Measurements from ENCODE around the gene TFPT. TPM values are rescaled to one million over a fixed set of nuclear protein-coding genes. Genes with fewer than 3 reads are reported as not detected.

TFPT gene
- total RNA-seq, 1 donor from 2014 or later = 25.2 TPM

GRCh38 chr19:54138489-54139256 lies 23.2 kb upstream of the TFPT start:
- FAIRE-seq = no peak
- peak overlapping the region; percentile 92 for H3K4me3 Mint-ChIP-seq (ENCODE audit: unreplicated experiment)
- peak overlapping the region; percentile 72 for H3K4me3 ChIP-seq (ENCODE audit: insufficient read depth, low read depth, low read length)
- H3K36me3 ChIP-seq (ENCODE audit: insufficient read depth, low read length) = peaks cover 14% of the 10 kb centered on the region
- H3K9me3 Mint-ChIP-seq (ENCODE audit: unreplicated experiment) = no peaks in the 10 kb centered on the region
- no peak for DNase-seq (ENCODE audit: low read depth)
- no peak overlapping the region for H3K27ac ChIP-seq (ENCODE audit: low read depth, low read length)
- H3K4me1 ChIP-seq (ENCODE audit: insufficient read depth, low read length) = peaks cover 21% of the 10 kb centered on the region
- no peak for TF ChIP-seq EZH2 (IDR thresholded peaks at IDR 0.05; ENCODE audit: insufficient read depth, low read length)
- TF ChIP-seq, protein P1, sequence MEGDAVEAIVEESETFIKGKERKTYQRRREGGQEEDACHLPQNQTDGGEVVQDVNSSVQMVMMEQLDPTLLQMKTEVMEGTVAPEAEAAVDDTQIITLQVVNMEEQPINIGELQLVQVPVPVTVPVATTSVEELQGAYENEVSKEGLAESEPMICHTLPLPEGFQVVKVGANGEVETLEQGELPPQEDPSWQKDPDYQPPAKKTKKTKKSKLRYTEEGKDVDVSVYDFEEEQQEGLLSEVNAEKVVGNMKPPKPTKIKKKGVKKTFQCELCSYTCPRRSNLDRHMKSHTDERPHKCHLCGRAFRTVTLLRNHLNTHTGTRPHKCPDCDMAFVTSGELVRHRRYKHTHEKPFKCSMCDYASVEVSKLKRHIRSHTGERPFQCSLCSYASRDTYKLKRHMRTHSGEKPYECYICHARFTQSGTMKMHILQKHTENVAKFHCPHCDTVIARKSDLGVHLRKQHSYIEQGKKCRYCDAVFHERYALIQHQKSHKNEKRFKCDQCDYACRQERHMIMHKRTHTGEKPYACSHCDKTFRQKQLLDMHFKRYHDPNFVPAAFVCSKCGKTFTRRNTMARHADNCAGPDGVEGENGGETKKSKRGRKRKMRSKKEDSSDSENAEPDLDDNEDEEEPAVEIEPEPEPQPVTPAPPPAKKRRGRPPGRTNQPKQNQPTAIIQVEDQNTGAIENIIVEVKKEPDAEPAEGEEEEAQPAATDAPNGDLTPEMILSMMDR (IDR thresholded peaks at IDR 0.05; ENCODE audit: insufficient read depth, low read depth, low read length) = no peak
- peaks cover 52% of the 10 kb centered on the region for H4K20me1 ChIP-seq (ENCODE audit: insufficient read depth, low read length)
- H3K9me3 ChIP-seq (ENCODE audit: insufficient read depth, low read depth, low read length) = no peaks in the 10 kb centered on the region
- H3K79me2 ChIP-seq (ENCODE audit: insufficient read depth, low read length) = peaks cover 55% of the 10 kb centered on the region
- H2AFZ ChIP-seq (ENCODE audit: low read depth, low read length) = no peak overlapping the region
- H3K4me2 ChIP-seq (ENCODE audit: low read length) = peak overlapping the region; percentile 93
- peaks cover 23% of the 10 kb centered on the region for H3K4me1 Mint-ChIP-seq (ENCODE audit: low read depth, unreplicated experiment)
- peak overlapping the region; percentile 98 for H3K9ac ChIP-seq (ENCODE audit: low read length)
- peaks cover 15% of the 10 kb centered on the region for H3K36me3 Mint-ChIP-seq (ENCODE audit: low read depth, unreplicated experiment)
- peak overlapping the region; percentile 87 for H3K27ac Mint-ChIP-seq (ENCODE audit: unreplicated experiment)
- no peaks in the 10 kb centered on the region for H3K27me3 ChIP-seq (ENCODE audit: insufficient read depth, low read length)
- no peaks in the 10 kb centered on the region for H3K27me3 Mint-ChIP-seq (ENCODE audit: low read depth, unreplicated experiment)

- H3K9me3 Mint-ChIP-seq (ENCODE audit: unreplicated experiment) = no peaks in the 10 kb centered on the region
- peak within 1 kb of the TSS; percentile 92 for H3K27ac ChIP-seq (ENCODE audit: low read depth, low read length)
- peaks cover 15% of the 10 kb centered on the region for H3K36me3 Mint-ChIP-seq (ENCODE audit: low read depth, unreplicated experiment)
These were observed 22.4 kb upstream of the TFPT start, which contains the start of gene CNOT3 for GRCh38 chr19:54137699-54138488. CNOT3 (plus strand) TSS chr19:54137762; CDS start chr19:54142979, 5,217 bp downstream.

More at GRCh38 chr19:54137699-54138488, 22.4 kb upstream of the TFPT start, which contains the start of gene CNOT3:
- peaks cover 21% of the 10 kb centered on the region for H3K4me1 ChIP-seq (ENCODE audit: insufficient read depth, low read length)
- no peaks in the 10 kb centered on the region for H3K9me3 ChIP-seq (ENCODE audit: insufficient read depth, low read depth, low read length)
- H2AFZ ChIP-seq (ENCODE audit: low read depth, low read length) = peak within 1 kb of the TSS; percentile 67
- H3K36me3 ChIP-seq (ENCODE audit: insufficient read depth, low read length) = peaks cover 8% of the 10 kb centered on the region
- Mint-ChIP-seq H3K27me3 (ENCODE audit: low read depth, unreplicated experiment) (no peaks in the 10 kb centered on the region), H3K27ac (ENCODE audit: unreplicated experiment) (peak within 1 kb of the TSS; percentile 87), H3K4me1 (ENCODE audit: low read depth, unreplicated experiment) (peaks cover 23% of the 10 kb centered on the region), H3K4me3 (ENCODE audit: unreplicated experiment) (peak within 1 kb of the TSS; percentile 92)
- FAIRE-seq (no peak), DNase-seq (ENCODE audit: low read depth) (no peak)
- no peaks in the 10 kb centered on the region for H3K27me3 ChIP-seq (ENCODE audit: insufficient read depth, low read length)
- no peak for TF ChIP-seq EZH2 (IDR thresholded peaks at IDR 0.05; ENCODE audit: insufficient read depth, low read length)
- TF ChIP-seq, protein P1 (IDR thresholded peaks at IDR 0.05; ENCODE audit: insufficient read depth, low read depth, low read length) = no peak
- H3K79me2 ChIP-seq (ENCODE audit: insufficient read depth, low read length) = peaks cover 54% of the 10 kb centered on the region
- peak within 1 kb of the TSS; percentile 95 for H3K4me2 ChIP-seq (ENCODE audit: low read length)
- peak within 1 kb of the TSS; percentile 98 for H3K9ac ChIP-seq (ENCODE audit: low read length)
- peak within 1 kb of the TSS; percentile 72 for H3K4me3 ChIP-seq (ENCODE audit: insufficient read depth, low read depth, low read length)
- peaks cover 45% of the 10 kb centered on the region for H4K20me1 ChIP-seq (ENCODE audit: insufficient read depth, low read length)
